Lung microvascular endothelial cell (primary cell): ENCODE data around the gene CNGB1. TPM values are rescaled to one million over a fixed set of nuclear protein-coding genes. Genes with fewer than 3 reads are reported as not detected.

ENCODE experiments used
- DNase-seq, 2 donors: peaks; one replicate each; pipeline versions ENCODE4 v3.0.0 to v3.0.0-alpha.2; 2010; ENCODE audit warnings: low read depth in 2 of 2
- total RNA-seq: library from RNA; depleted of rRNA; stranded (reverse); fragments of >200 nt; gene quantifications from 2 replicates; pipeline ENCODE4 v1.2.1, GENCODE V29; 2014

CNGB1 gene
- not detected in 2 replicates for total RNA-seq

- DNase-seq: no peak
These were observed at the start of gene CNGB1 for GRCh38 chr16:57970970-57971369. TSS of gene CNGB1 (minus strand) at chr16:57971128. CDS start at chr16:57967286, 3,842 bp downstream.

GRCh38 chr16:58019866-58020538 lies 49.1 kb upstream of the CNGB1 start:
- no peak for DNase-seq

DNA sequence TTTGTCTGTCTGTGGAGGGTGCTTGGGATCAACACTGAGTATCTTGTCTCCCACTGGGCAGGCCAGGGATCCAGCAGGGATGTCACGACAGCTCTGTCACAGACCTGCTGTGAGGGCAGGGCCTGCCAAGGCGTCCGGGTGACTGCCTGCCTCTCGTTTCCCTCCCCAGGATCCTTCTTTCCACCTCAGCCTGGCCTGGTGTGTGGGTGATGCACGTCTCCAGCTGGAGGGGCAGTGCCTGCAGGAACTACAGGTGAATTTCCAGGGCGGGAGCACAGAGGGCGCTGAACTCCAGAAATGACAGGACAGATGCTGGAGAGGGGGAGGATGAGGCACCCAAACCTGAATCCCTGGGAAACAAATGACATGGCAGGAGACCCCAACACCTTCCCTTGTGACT lies 47.9 kb upstream of the CNGB1 start:
- no peak for DNase-seq

DNA sequence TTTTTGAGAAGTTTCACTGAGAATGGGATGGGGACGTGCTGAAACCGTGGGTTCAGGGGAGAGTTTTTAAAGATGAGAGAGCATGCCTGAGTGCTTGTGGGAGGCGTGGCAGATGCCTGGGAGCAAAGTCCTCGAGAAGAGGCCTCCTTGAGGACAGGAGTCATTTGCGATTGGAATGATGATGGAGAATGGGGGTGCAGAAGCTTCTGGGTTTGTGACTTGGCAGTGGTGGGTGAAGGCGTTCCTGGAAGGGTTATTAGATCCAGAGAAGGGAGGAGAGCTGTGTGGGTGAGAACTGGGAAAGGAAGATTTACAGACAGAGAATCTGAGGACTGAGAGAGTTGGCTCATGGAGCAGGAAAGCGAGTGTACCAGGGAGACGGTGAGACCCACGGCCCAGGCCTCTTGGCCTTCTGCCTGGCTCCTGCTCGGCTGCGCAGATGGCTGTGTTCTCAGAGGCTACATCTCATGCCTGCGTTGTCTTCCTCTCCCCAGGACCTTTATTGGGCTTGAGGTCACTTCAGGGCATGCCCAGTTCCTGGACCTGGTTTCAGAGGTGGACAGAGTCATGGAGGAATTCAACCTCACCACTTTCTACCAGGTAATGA lies 46.0 kb upstream of the CNGB1 start:
- no peak for DNase-seq

DNA sequence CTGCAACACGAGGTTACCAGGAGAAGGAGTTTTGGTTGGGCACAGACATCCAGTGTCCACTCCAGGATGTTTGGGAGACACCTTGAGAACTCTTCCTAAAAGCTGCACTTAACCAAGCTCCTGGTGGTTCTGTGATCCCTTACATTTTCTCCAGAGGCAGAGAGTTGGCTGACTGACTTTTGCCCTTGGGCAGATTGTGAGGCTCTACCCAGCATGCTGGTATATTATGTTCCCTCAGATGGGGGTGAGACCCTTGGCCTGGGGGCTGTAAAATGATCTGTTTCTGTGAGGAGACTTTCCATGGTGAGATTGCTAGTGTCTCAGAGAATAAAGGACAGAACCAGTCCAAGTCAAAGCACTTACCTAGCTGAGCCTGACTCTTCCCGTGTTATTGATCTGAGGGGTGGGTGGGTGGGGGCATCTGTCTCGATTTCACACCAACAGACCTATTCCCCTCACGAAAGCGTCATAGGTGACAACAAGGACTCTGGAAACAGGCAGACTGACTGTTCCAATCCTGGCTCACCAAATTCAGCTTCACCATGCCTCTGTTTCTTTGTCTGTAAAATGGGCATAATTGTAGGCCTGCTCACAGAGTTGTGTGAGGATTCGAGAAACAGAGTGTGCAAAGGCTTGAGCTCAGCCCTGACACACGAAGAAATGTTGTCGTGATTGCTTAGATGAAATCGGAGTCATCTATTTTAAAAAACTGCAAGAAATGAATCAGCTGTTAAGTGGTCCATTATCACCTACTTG lies 42.5 kb upstream of the CNGB1 start:
- DNase-seq: no peak

- DNase-seq: peak in 1 of 2 donors; percentile 38
These were observed 41.6 kb upstream of the CNGB1 start for GRCh38 chr16:58012481-58012880.

GRCh38 chr16:58011652-58012051 lies 40.7 kb upstream of the CNGB1 start:
- peak in 1 of 2 donors; percentile 36 for DNase-seq

DNA sequence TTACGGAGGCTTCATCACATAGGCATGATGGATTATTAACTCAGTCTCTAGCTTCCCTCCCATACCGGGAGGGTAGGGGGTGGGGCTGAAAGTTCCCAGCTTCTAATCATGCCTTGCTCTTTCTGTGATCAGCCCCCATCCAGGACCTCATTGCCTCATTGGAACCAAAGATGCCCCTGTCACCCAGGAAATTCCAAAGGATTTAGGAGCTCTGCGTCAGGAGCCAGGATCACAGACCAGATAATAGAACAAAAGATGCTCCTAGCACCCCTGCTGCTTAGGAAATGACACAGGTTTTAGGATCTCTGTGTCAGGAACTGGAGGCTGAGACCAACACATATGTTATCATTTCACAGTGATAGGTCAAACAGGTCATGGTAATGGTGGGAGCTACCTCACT lies 40.0 kb upstream of the CNGB1 start:
- DNase-seq: no peak

DNA sequence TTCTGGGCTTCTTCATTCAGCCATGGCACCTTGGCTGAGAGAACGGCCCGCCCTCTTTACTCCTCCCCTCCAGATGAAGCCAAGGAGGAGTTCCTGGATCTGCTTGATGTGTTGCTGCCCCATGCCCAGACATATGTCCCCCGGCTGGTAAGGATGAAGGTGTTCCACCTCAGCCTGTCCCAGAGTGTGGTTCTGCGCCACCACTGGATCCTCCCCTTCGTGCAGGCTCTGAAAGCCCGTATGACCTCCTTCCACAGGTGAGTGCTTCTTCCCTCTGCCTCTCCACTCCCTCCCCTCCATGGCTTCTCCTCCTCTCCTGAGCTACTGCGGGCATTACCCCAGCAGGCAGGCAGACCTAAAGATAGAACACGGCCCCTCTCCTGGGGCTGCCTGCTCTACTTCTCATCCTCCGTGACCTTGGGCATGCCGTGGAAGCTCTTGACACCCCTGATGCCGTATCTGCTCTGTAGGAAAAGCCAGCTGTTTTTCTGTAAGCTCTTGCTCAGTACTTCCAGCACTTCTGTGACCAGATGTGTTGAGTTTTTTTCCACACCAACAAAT lies 39.0 kb upstream of the CNGB1 start:
- DNase-seq: no peak

DNA sequence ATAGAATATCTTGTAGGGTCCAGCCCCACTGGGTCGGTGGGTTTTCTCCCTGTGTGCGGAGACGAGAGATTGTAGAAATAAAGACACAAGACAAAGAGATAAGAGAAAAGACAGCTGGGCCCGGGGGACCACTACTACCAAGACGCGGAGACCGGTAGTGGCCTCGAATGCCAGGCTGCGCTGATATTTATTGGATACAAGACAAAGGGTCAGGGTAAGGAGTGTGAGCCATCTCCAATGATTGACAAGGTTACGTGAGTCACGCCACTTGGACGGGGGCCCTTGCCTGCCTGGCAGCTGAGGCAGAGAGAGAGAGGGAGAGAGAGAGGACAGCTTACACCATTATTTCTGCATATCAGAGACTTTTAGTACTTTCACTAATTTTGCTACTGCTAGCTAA lies 33.8 kb upstream of the CNGB1 start:
- DNase-seq: peak in 1 of 2 donors; percentile 80

DNA sequence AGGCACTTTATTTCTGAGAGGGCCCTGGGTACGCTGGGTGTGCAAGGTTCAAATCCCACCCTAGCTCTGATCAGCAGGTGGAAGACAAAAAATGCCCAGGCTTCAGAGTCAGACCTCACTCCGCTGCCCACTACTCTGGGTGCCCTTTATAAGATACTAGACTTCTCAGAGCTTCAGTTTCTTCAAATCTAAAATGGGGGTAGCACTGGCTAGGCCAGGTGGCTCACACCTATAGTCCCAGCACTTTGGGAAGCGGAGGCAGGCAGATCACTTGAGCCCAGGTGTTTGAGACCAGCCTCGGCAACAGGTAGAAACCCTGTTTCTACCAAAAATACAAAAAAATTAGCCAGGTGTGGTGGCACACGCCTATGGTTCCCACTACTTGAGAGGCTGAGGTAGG lies 32.0 kb upstream of the CNGB1 start:
- DNase-seq: no peak

GRCh38 chr16:58002416-58002800 lies 31.5 kb upstream of the CNGB1 start:
- no peak for DNase-seq

DNA sequence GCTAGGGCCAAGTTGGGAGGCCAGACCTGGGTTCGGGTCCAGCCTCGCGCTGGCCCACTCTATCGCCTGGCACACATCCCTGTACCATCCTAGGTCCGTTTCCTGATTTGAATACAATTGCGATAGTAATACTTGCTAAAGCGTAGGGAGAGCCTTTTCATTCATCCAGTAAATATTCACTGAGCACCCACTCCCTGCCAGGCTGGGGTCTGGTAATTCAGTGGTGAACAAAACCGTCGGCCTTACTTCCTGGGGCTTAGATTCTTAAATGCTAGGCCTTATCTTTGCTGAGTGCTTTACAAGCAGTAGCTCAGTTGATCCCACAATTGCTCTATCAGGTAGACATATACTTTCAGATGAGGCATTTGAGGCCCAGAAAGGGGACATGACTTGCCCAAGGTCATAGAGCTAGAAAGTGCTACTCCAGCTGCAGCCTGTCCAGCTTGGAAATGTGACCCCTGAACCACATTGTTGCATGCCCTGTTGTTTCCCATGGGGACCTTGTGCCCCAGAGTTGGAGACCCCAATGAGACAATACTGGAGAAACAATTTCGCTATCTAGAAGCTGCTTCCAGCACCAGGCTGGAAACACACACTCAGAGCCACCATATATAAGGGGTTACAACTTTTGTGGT lies 31.0 kb upstream of the CNGB1 start:
- no peak for DNase-seq

- peak; percentile 80 to 85 for DNase-seq
These were observed 30.1 kb upstream of the CNGB1 start, which contains the start of gene USB1 for GRCh38 chr16:58000706-58001676. TSS of gene USB1 (plus strand) at chr16:58001407. CDS start at chr16:58001484, 77 bp downstream.

DNA sequence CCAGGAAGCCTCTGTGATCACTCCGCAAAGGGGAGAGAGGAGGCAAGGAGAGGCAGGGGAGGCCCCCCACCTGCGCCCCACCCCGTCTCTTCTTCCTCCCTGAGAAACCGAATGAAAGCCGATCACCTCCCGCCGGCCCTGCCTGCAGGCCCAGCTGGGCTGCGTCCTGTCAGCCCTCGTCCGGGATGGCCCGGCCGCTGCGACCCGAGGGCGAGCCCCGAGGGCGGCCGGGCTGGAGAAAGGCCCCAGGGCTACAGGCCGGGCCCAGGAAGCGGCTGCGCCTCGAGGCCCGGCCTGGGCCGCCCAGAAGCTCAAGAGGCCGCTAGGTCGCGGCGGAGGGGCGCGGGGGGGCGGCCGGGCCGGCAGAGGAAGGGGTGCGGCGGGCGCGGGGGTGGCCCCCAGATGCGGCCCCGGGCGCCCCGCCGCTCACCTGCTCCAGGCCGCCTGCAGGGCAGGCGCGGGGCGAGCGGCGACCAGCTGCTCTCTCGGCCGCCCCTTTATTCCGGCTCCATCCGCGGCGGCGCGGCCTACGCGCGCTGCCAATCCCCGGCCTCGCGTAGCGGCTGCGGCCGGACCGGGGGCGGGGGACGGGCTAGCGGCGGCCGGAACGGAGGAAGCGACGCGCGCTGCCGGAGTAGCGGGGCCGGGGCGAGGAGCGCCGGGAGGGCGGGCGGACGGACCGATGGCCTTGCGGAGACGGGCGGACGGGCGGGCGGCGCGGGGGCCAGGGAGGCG lies 29.2 kb upstream of the CNGB1 start, which contains the start of gene ZNF319:
ZNF319 (minus strand) TSS at position 702 of the 735 bp plus-strand sequence. CDS start 2,407 bp downstream, outside the sequence.
- DNase-seq: no peak

- DNase-seq: peak; percentile 38 to 48
These were observed 28.5 kb upstream of the CNGB1 start for GRCh38 chr16:57999366-57999970.

DNA sequence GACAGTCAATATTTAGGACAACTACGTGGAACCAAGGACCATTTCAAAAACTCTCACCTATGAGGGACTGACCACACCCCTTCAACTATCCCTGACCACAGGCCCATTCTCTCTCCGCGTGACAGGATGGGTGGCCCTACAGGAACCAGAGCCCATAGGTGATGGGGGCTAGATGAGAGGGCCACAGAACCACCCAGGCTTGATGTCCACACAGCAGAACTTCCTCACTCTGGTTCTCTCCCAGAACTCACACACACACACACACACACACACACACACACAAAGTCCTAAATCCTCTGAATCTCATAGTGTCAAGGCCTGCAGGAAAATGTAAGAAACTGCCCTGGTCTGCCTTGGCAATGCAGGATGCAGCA lies 28.1 kb upstream of the CNGB1 start:
- peak in 1 of 2 donors; percentile 17 for DNase-seq

DNA sequence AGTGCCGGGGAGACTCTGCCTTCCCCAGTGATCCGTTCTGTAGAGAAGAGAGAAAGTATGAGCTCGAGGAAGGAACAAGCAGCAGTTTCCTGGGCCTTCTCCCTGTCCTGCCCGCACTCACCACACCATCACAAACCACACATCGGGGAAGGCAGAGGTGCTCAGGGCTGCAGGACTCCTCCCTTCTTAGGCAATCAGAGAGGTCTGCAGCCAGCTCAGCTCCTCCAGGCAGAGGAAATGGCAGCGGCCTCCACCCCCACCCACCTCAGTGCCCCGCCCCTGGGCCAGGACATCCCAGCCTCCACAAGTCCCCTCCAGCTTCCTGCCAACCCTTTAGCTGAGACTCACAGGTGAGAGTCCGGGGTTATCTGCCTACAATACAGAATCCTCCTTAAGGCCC lies 27.6 kb upstream of the CNGB1 start:
- no peak for DNase-seq

- no peak for DNase-seq
These were observed 26.8 kb upstream of the CNGB1 start for GRCh38 chr16:57997528-57998265.
